Measurements from ENCODE around the gene DOK5.

Gene DOK5

GRCh38 chr20:54601831-54602515, 126.6 kb downstream of the DOK5 start:
- no peak overlapping the region for H3K27ac ChIP-seq
- CTCF ChIA-PET = interaction anchor here (0.6 kb wide), 1 partner anchor 1597 kb away, joined by 3 read pairs; no protein-coding TSS in a partner anchor
- DNase-seq (ENCODE audit: low spot score) = no peak
- POLR2A ChIA-PET (ENCODE audit: low non-redundant PET) = no interaction called here
- no peak for TF ChIP-seq CTCF (conservative IDR thresholded peaks at IDR 0.05; ENCODE audit: low read depth)

DNA sequence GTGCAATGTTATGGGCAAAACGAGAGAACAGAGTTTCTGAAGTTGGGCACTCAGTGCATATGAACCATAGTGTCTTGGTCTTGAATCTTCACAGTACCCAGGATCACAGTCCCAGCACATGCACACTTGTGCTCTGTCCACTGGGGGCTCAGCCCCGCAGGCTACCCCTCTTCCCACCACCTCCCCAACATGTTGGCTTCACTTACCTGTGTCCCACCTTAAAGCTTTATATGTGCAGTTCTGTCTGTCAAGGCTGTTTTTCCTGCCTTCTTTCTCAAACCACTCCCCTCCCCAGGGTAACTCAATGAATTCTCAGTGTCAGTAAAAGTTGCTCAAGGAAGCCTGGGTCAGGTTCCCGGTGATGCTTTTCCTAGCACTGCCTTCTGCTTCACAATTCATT, 129.9 kb downstream of the DOK5 start:
- POLR2A ChIA-PET (ENCODE audit: low non-redundant PET) = no interaction called here
- H3K27ac ChIP-seq = no peak overlapping the region
- no peak for DNase-seq (ENCODE audit: low spot score)
- CTCF ChIA-PET = no interaction called here
- no peak for TF ChIP-seq CTCF (conservative IDR thresholded peaks at IDR 0.05; ENCODE audit: low read depth)

GRCh38 chr20:54606380-54606779, 131.0 kb downstream of the DOK5 start:
- TF ChIP-seq CTCF (conservative IDR thresholded peaks at IDR 0.05; ENCODE audit: low read depth) = no peak
- POLR2A ChIA-PET (ENCODE audit: low non-redundant PET) = no interaction called here
- CTCF ChIA-PET = no interaction called here
- H3K27ac ChIP-seq = no peak overlapping the region
- no peak for DNase-seq (ENCODE audit: low spot score)

DNA sequence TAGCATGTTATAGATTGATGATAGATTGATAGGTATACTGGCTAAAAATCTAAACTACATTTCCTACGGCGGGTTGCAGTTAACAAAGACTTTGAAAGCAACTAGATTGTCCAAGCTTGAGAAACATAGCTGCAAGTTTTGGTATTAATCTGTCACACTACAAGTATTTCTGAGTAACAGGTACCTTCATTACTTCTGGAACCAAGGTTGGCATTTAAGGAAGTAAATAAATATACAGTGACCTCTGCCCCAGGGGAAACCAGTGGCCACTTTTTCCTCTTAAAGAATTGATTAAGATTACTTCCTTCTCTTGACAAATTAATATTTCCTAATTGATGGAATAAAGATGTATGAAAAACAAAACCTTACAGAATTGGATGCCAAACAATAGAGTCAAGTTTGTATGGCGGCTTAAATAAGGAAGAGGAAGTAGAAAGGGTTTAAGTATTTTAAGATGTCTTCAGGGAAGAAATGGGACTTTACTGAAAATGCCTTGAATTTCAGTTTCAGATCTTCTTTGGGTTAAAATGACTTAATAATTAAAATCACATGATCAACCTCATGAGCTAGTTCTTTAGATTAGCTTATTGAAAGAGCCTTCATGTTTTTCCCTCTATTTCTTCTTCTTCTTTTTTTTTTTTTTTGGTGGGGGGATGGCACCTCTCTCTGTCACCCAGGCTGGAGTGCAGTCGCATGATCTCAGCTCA, 132.8 kb downstream of the DOK5 start:
- TF ChIP-seq CTCF (conservative IDR thresholded peaks at IDR 0.05; ENCODE audit: low read depth) = no peak
- CTCF ChIA-PET = no interaction called here
- H3K27ac ChIP-seq = no peak overlapping the region
- POLR2A ChIA-PET (ENCODE audit: low non-redundant PET) = no interaction called here
- no peak for DNase-seq (ENCODE audit: low spot score)

DNA sequence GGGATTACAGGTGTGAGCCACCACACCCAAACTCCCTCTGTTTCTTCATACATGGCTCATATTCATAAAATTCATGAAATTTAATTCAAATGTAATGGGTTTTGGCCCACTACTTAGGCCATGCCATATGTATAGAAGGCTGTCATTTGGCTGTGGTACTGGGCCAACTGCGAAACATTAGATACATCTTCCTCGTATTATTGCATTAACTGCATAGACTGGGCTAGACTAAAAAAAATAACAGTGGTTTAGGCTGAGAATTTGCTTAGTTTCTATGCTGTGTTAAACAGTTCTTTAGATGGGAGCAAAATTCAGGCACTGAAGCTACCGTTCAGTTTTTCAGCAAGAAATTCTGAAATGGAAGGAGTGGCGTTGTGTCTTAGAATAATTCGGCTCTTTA, 133.6 kb downstream of the DOK5 start:
- no peak for TF ChIP-seq CTCF (conservative IDR thresholded peaks at IDR 0.05; ENCODE audit: low read depth)
- CTCF ChIA-PET = no interaction called here
- POLR2A ChIA-PET (ENCODE audit: low non-redundant PET) = no interaction called here
- DNase-seq (ENCODE audit: low spot score) = no peak
- H3K27ac ChIP-seq = no peak overlapping the region

GRCh38 chr20:54611708-54612412, 136.5 kb downstream of the DOK5 start:
- ChIA-PET POLR2A (ENCODE audit: low non-redundant PET) (no interaction called here), CTCF (no interaction called here)
- no peak overlapping the region for H3K27ac ChIP-seq
- no peak for TF ChIP-seq CTCF (conservative IDR thresholded peaks at IDR 0.05; ENCODE audit: low read depth)
- DNase-seq (ENCODE audit: low spot score) = no peak
